GM23248 (cell line): ENCODE results near the gene CCSAP.

Source experiments
- EZH2 ChIP-seq: fragments of 200-600 bp; sonication (generic); IDR thresholded peaks from 2 replicates; pipeline ENCODE4 v1.6.1; 2018; ENCODE audit warnings: antibody characterized with exemption, mild to moderate bottlenecking; ENCODE audit not compliant: insufficient read depth, poor library complexity, severe bottlenecking
- EZH2phosphoT487 ChIP-seq: fragments of 200-600 bp; sonication (generic); IDR thresholded peaks from 2 replicates; pipeline ENCODE4 v1.6.1; 2018; ENCODE audit warnings: antibody characterized with exemption, moderate library complexity, mild to moderate bottlenecking, low read depth; ENCODE audit not compliant: insufficient read depth

DNA sequence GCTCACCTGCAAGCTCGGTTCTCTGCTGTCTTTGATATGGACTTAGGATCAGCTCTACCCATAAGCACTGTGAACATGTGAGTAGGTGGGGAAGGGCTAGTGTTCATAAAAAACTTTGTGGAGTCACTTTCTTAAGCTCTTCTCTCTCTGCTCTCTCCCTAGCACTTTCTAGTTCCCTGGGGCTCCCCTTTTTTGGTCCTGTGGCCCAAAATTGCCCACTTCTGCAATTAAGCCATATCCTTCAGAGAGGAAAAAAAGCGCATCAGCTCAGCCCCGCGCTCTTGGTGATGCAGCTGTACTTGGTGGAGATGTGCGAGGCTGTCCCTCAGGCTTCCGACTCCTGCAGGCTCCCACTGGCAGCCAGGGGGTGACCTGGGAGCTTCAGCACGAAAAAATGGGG, 23.4 kb downstream of the CCSAP start:
- no peak for TF ChIP-seq EZH2
- TF ChIP-seq EZH2phosphoT487: no peak
